ENCODE data around the gene E2F2. TPM values are rescaled to one million over a fixed set of nuclear protein-coding genes. Genes with fewer than 3 reads are reported as not detected.

E2F2 gene
- total RNA-seq, 1 donor from 2014 or later: 9.4 TPM

DNA sequence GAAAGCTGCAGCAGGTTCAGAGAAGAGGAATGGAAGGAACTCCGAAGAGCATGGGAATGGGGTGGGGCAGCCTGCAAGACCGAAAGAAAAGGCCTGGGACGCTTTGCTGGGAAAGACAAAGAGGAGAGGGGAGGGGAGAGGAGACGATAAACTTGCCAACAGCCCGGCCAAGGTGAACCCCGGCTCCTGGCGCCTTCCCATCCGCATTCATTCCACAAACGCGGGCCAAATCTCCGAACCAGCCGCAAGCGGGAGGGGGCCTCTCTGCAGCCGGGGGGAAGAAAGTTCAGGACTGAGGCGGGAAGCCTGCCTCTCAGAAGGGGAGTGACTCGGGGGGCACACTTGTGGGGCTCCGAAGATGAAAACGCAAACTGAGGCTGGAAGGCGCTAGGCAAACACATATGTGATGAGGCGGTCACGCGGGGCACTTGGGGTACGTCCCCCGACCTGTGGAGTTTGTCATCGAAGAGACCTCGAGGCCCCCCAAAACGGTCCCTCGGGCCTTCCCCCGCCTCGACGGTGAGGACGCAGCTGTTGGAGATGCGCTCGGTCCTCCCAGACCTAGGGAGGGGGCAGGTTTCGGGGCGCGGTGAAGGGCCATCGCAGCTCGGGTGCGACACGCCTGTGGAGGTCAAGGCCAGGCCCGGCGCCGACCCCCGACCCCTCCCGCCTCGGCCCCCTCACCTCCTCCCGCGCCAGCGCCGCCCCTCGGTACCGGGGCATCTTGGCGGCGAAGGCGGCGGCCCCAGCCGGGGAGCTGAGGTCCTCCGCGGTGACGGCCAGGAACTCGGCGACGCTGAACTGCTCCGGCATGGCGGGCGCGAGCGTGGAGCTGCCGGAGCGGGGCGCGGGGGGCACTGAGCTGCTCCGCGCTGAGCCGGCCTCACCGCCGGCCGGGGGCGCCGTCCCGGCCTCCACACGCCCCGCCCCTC lies 47.4 kb downstream of the E2F2 start, which contains the start of gene ASAP3:
ASAP3 (minus strand) TSS at position 859 of the 932 bp plus-strand sequence; CDS start at position 813, 46 bp downstream.
- Mint-ChIP-seq H3K27me3 (peaks cover 3% of the 10 kb centered on the region), H3K36me3 (peaks cover 3% of the 10 kb centered on the region), H3K27ac (peak within 1 kb of the TSS; percentile 83), H3K4me3 (peak within 1 kb of the TSS; percentile 94), H3K4me1 (ENCODE audit: unreplicated experiment) (peaks cover 51% of the 10 kb centered on the region), H3K9me3 (no peaks in the 10 kb centered on the region)
- DNase-seq (ENCODE audit: extremely low spot score, unreplicated experiment): peak; percentile 77
- TF ChIP-seq, protein P1, sequence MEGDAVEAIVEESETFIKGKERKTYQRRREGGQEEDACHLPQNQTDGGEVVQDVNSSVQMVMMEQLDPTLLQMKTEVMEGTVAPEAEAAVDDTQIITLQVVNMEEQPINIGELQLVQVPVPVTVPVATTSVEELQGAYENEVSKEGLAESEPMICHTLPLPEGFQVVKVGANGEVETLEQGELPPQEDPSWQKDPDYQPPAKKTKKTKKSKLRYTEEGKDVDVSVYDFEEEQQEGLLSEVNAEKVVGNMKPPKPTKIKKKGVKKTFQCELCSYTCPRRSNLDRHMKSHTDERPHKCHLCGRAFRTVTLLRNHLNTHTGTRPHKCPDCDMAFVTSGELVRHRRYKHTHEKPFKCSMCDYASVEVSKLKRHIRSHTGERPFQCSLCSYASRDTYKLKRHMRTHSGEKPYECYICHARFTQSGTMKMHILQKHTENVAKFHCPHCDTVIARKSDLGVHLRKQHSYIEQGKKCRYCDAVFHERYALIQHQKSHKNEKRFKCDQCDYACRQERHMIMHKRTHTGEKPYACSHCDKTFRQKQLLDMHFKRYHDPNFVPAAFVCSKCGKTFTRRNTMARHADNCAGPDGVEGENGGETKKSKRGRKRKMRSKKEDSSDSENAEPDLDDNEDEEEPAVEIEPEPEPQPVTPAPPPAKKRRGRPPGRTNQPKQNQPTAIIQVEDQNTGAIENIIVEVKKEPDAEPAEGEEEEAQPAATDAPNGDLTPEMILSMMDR (conservative IDR thresholded peaks at IDR 0.05): peak; percentile 27

DNA sequence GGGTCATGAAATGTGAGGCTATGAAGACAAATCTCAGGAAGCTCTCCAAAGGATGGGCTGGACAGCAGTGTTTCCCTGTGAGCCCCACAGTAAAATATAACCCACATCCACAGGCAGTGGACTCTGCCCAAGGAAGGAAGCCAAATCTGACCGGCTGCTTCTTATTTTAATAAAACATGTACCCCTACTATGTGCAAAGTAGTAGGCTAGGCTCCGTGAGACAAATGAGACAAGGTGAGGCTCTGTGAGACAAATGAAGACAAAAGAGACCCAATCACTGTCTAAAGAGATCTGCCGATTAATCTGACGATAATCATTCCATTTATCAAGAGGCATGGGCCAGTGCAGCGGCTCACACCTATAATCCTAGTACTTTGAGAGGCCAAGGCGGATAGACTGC lies 49.1 kb downstream of the E2F2 start:
- no peak overlapping the region for H3K27ac Mint-ChIP-seq
- peaks cover 3% of the 10 kb centered on the region for H3K27me3 Mint-ChIP-seq
- peak overlapping the region; percentile 94 for H3K4me3 Mint-ChIP-seq
- H3K4me1 Mint-ChIP-seq (ENCODE audit: unreplicated experiment): peaks cover 51% of the 10 kb centered on the region
- DNase-seq (ENCODE audit: extremely low spot score, unreplicated experiment): no peak
- peaks cover 3% of the 10 kb centered on the region for H3K36me3 Mint-ChIP-seq
- no peaks in the 10 kb centered on the region for H3K9me3 Mint-ChIP-seq
- TF ChIP-seq, protein P1 (conservative IDR thresholded peaks at IDR 0.05): no peak

DNA sequence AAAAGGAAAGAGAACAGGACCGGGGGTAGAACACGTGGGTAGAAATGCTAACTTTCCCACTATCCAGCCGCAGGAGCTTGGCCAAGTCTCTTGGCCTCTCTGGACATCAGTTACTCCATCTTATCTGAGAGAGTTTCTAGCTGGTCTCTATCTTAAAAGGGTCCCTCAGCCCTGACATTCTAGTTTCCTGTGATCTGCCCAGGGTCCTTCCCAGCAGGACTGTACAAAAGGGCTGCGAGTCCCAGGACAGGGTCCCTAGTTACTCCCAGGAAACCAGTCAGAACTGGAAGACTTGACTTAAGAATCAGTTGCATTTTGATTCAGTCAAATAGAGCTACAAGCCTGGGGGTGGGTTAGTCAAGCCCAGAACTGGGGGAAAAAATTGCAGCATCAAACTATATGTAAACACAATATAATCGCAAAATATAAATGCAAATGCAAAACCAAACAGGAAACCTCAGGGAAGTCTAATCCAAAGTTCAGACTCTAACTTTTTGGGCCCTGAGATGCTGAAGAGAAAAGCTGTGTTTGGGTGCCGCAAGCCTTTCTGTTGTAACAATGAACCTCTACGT lies 49.9 kb downstream of the E2F2 start:
- H3K9me3 Mint-ChIP-seq: no peaks in the 10 kb centered on the region
- no peak overlapping the region for H3K27ac Mint-ChIP-seq
- peaks cover 3% of the 10 kb centered on the region for H3K27me3 Mint-ChIP-seq
- no peak for DNase-seq (ENCODE audit: extremely low spot score, unreplicated experiment)
- TF ChIP-seq, protein P1 (conservative IDR thresholded peaks at IDR 0.05): no peak
- peaks cover 45% of the 10 kb centered on the region for H3K4me1 Mint-ChIP-seq (ENCODE audit: unreplicated experiment)
- peaks cover 3% of the 10 kb centered on the region for H3K36me3 Mint-ChIP-seq
- H3K4me3 Mint-ChIP-seq: peak overlapping the region; percentile 94

DNA sequence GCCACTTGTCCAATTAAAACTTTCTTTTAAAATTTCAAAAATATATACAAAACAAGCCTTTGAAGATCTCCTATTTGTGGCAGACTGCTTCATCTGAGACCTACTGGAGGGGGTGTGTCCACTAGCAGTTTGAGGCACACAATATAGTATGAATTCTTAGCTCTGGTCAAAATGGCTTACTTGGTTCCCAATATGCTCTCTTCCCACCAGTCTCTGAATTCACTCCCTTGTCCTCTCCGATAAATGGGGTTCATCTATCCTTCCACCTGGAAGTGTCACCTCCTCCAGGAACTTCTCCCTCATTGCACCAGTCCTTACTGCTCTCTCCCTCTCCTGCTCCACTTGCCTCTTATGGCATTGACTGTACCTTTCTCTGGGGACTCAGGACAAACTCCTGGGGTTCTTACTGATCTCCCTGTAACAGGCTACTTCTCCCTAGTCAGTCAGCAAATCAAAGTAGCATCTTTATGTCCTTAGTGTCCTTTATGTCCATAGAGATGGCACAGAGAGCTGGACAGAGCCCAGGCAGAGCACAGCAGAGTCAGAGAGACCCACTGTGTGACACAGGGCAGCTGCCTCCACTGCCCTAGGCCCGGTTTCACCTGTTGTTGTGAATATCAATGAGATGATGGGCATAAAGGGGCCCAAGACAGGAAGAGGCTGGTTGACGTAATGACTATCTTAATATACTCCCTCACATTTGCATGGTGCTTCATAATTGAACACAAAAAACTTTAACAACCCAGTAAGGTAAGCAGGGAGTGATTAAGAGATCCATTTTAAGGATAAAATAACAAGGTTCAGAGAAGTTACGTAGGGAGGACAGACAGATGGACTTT lies 50.6 kb downstream of the E2F2 start:
- H3K27me3 Mint-ChIP-seq: peaks cover 3% of the 10 kb centered on the region
- H3K9me3 Mint-ChIP-seq: no peaks in the 10 kb centered on the region
- peak overlapping the region; percentile 53 for H3K4me3 Mint-ChIP-seq
- DNase-seq (ENCODE audit: extremely low spot score, unreplicated experiment): no peak
- peaks cover 3% of the 10 kb centered on the region for H3K36me3 Mint-ChIP-seq
- H3K27ac Mint-ChIP-seq: no peak overlapping the region
- TF ChIP-seq, protein P1 (conservative IDR thresholded peaks at IDR 0.05): no peak
- peaks cover 43% of the 10 kb centered on the region for H3K4me1 Mint-ChIP-seq (ENCODE audit: unreplicated experiment)

DNA sequence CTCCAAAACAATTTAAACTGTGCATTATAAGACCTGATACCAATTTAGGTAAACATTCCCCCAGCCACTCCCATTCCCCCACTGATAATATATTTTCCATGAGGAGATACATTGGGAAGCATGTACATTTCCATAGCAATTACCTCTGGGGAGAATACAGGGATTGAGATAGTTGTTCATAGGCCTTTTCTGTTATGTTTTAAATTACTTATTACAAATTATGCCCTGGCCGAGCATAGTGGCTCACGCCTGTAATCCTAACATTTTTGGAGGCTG lies 51.4 kb downstream of the E2F2 start:
- TF ChIP-seq, protein P1 (conservative IDR thresholded peaks at IDR 0.05): no peak
- Mint-ChIP-seq H3K27me3 (no peaks in the 10 kb centered on the region), H3K36me3 (peaks cover 3% of the 10 kb centered on the region), H3K27ac (peak overlapping the region; percentile 36), H3K4me1 (ENCODE audit: unreplicated experiment) (peaks cover 43% of the 10 kb centered on the region), H3K4me3 (no peak overlapping the region), H3K9me3 (no peaks in the 10 kb centered on the region)
- no peak for DNase-seq (ENCODE audit: extremely low spot score, unreplicated experiment)
